Smooth muscle cell (in vitro differentiated cells): ENCODE data around the gene EFHB. TPM values are rescaled to one million over a fixed set of nuclear protein-coding genes. Genes with fewer than 3 reads are reported as not detected.
"Not testable (repeated sequence)": the region's sequence is repeated elsewhere in the genome, so short reads cannot be mapped to it uniquely, and the experiment has no call there.

Experiments used
- DNase-seq: peaks from one replicate; lab custom pipeline; 2025; ENCODE audit not compliant: unreplicated experiment; lab: John Stamatoyannopoulos, UW
- H2AFZ ChIP-seq: fragments of 200-600 bp; sonication (generic); 2 replicates; pipeline ENCODE4 v1.6.0; 2016; ENCODE audit warnings: antibody characterized with exemption, low read depth, mild to moderate bottlenecking
- H3F3A ChIP-seq: fragments of 200-600 bp; sonication (generic); 2 replicates; pipeline ENCODE4 v1.6.0; 2017; ENCODE audit warnings: antibody characterized with exemption, low read depth
- H3K27ac ChIP-seq: fragments of 200-600 bp; sonication (generic); 2 replicates; pipeline ENCODE4 v1.5.1; 2016; ENCODE audit warnings: low read depth, mild to moderate bottlenecking
- H3K27me3 ChIP-seq: fragments of 200-600 bp; sonication (generic); 2 replicates; pipeline ENCODE4 v1.6.1; 2016; ENCODE audit warnings: low read depth, mild to moderate bottlenecking
- H3K36me3 ChIP-seq: fragments of 200-600 bp; sonication (generic); 2 replicates; pipeline ENCODE4 v1.5.1; 2016; ENCODE audit warnings: low read depth
- H3K4me1 ChIP-seq: fragments of 200-600 bp; sonication (generic); 2 replicates; pipeline ENCODE4 v1.5.1; 2016; ENCODE audit warnings: low read depth
- H3K4me2 ChIP-seq: fragments of 200-600 bp; sonication (generic); 2 replicates; pipeline ENCODE4 v1.6.0; 2016; ENCODE audit warnings: mild to moderate bottlenecking
- H3K4me3 ChIP-seq: fragments of 200-600 bp; sonication (generic); 2 replicates; pipeline ENCODE4 v1.5.1; 2016; ENCODE audit warnings: mild to moderate bottlenecking
- H3K79me2 ChIP-seq: fragments of 200-600 bp; sonication (generic); 2 replicates; pipeline ENCODE4 v1.6.0; 2016; ENCODE audit warnings: low read depth, mild to moderate bottlenecking
- H3K9ac ChIP-seq: fragments of 200-600 bp; sonication (generic); 2 replicates; pipeline ENCODE4 v1.6.0; 2016; ENCODE audit warnings: low read depth
- H3K9me3 ChIP-seq: fragments of 200-600 bp; sonication (generic); replicated peaks from 2 replicates; pipeline ENCODE4 v1.5.1; 2016; ENCODE audit warnings: low read depth
- H4K20me1 ChIP-seq: fragments of 200-600 bp; sonication (generic); 2 replicates; pipeline ENCODE4 v1.6.0; 2016; ENCODE audit warnings: low read depth
- WGBS: methylation state at CpG from one replicate; pipeline ENCODE4 v1.1.7; 2016; ENCODE audit warnings: low lambda C conversion rate; 5-methylcytosine and 5-hydroxymethylcytosine counted together
- polyA plus RNA-seq: library from polyadenylated mRNA; unstranded; fragments of >200 nt; fragmentation: Nextera tagmentation; extraction: Ambion mirVana; gene quantifications from 2 replicates; pipeline ENCODE4 v1.2.1, GENCODE V29; 2016
- total RNA-seq: library from RNA; depleted of rRNA; stranded (reverse); fragments of >200 nt; gene quantifications from 2 replicates; pipeline ENCODE4 v1.2.3, GENCODE V29; 2014
- TF ChIP-seq, protein P1 (sequence below): fragments of 200-600 bp; sonication (generic); IDR thresholded peaks from 2 replicates; pipeline ENCODE4 v1.5.1; 2017; ENCODE audit warnings: borderline replicate concordance, mild to moderate bottlenecking, antibody characterized with exemption; ENCODE audit not compliant: insufficient read depth, poor library complexity, severe bottlenecking

The EFHB gene
- total and polyA plus RNA-seq, 2 experiments from 2014 or later, result 0.18 to 1.3 TPM

DNA sequence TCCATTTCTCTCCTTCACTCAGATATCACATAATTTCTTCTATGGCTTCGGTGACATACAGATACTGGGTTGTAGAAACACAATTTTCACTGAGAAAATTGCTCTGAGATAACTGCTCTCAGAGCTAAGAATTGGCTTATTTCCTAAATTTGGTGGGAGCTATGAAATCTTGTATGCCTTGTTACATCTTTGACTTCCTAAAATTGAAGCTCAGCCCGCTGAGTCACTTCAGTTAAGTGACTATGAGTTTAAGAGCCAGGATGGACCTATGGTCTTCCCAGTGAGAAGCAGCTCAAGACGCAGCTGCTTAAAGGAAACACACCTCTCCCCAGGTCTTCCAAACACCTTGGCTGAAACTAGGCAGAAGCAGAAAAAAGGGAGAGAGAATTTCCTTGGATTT is 56.4 kb downstream of the EFHB start:
- Histone ChIP-seq H4K20me1 (no peaks in the 10 kb centered on the region), H3K27me3 (no peaks in the 10 kb centered on the region), H3K4me3 (no peak overlapping the region), H3K4me1 (no peaks in the 10 kb centered on the region), H3K9me3 (no peaks in the 10 kb centered on the region), H3K9ac (no peak overlapping the region), H3K79me2 (no peaks in the 10 kb centered on the region), H2AFZ (no peak overlapping the region), H3K36me3 (no peaks in the 10 kb centered on the region), H3F3A (no peaks in the 10 kb centered on the region), H3K4me2 (no peak overlapping the region), H3K27ac (no peak overlapping the region)
- 89% methylated on average over 3 of the region's 3 CpGs for WGBS
- DNase-seq, result no peak
- TF ChIP-seq, protein P1, sequence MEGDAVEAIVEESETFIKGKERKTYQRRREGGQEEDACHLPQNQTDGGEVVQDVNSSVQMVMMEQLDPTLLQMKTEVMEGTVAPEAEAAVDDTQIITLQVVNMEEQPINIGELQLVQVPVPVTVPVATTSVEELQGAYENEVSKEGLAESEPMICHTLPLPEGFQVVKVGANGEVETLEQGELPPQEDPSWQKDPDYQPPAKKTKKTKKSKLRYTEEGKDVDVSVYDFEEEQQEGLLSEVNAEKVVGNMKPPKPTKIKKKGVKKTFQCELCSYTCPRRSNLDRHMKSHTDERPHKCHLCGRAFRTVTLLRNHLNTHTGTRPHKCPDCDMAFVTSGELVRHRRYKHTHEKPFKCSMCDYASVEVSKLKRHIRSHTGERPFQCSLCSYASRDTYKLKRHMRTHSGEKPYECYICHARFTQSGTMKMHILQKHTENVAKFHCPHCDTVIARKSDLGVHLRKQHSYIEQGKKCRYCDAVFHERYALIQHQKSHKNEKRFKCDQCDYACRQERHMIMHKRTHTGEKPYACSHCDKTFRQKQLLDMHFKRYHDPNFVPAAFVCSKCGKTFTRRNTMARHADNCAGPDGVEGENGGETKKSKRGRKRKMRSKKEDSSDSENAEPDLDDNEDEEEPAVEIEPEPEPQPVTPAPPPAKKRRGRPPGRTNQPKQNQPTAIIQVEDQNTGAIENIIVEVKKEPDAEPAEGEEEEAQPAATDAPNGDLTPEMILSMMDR, result no peak

DNA sequence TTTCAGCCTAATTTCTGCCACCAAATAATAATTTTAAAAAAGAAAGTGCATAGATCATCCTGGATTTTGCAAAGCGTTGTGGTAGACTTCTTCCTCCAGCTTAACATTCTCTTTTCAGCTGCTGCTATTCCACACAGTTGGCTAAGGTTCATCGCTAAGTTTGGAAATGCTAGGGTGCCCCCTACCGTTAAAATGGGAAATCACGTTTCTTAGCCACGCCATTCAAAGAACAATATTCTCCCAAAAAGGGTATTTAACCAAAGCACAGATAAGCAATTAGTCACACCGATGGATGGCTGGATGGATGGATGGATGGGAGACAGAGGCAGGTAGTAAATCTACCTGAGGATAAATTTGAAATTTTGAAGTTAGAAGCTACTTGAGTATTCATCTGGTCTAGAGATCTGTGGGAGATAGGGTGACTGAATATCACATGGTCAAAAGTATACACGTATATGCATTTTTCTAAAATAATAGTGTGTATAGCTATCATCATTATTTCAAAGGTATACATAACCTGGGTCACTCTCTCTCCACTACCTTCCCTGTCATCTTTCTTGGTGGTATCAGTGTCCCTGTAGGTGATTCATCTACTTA is 67.2 kb downstream of the EFHB start:
- no peaks in the 10 kb centered on the region for H3K79me2 ChIP-seq
- H3K27ac ChIP-seq, result no peak overlapping the region
- TF ChIP-seq, protein P1, result peak; percentile 80
- H3K9me3 ChIP-seq, result no peaks in the 10 kb centered on the region
- H2AFZ ChIP-seq, result no peak overlapping the region
- 18% methylated on average over 7 of the region's 7 CpGs for WGBS
- H4K20me1 ChIP-seq, result no peaks in the 10 kb centered on the region
- H3K9ac ChIP-seq, result no peak overlapping the region
- H3K4me2 ChIP-seq, result no peak overlapping the region
- no peaks in the 10 kb centered on the region for H3K4me1 ChIP-seq
- no peaks in the 10 kb centered on the region for H3F3A ChIP-seq
- H3K27me3 ChIP-seq, result peaks cover 3% of the 10 kb centered on the region
- DNase-seq, result peak; percentile 8
- H3K36me3 ChIP-seq, result no peaks in the 10 kb centered on the region
- no peak overlapping the region for H3K4me3 ChIP-seq

DNA sequence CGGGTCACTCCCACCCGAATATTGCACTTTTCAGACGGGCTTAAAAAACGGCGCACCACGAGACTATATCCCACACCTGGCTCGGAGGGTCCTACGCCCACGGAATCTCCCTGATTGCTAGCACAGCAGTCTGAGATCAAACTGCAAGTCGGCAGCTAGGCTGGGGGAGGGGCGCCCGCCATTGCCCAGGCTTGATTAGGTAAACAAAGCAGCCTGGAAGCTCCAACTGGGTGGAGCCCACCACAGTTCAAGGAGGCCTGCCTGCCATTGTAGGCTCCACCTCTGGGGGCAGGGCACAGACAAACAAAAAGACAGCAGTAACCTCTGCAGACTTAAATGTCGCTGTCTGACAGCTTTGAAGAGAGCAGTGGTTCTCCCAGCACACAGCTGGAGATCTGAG is 78.7 kb downstream of the EFHB start:
- not testable (repeated sequence) for H4K20me1 ChIP-seq, H3K4me1 ChIP-seq, H3K27ac ChIP-seq, H3K36me3 ChIP-seq, H3K9ac ChIP-seq, H3K9me3 ChIP-seq, H3K4me2 ChIP-seq, H3K4me3 ChIP-seq, H2AFZ ChIP-seq, H3K27me3 ChIP-seq, H3F3A ChIP-seq, H3K79me2 ChIP-seq, DNase-seq
- 42% methylated on average over 12 of the region's 13 CpGs for WGBS

DNA sequence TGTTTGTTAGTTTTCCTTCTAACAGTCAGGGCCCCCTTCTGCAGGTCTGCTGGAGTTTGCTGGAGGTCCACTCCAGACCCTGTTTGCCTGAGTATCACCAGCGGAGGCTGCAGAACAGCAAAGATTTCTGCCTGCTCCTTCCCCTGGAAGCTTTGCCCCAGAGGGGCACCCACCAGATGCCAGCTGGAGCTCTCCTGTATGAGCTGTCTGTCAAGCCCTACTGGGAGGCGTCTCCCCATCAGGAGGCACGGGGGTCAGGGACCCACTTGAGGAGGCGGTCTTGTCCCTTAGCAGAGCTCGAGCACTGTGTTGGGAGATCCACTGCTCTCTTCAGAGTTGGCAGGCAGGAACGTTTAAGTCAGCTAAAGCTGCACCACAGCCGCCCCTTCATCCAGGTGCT is 87.4 kb downstream of the EFHB start:
- not testable (repeated sequence) for H3K36me3 ChIP-seq, H3F3A ChIP-seq, H3K27ac ChIP-seq, DNase-seq, H3K4me2 ChIP-seq, H3K79me2 ChIP-seq, H4K20me1 ChIP-seq, H3K4me1 ChIP-seq, H3K4me3 ChIP-seq, H3K27me3 ChIP-seq, H3K9me3 ChIP-seq, H2AFZ ChIP-seq, H3K9ac ChIP-seq
- 87% methylated on average over 7 of the region's 7 CpGs for WGBS

Other genes starting within 250 kb of the EFHB start
- gene RAB5A, start 12.9 kb upstream of the EFHB start, total RNA-seq, result 127 and 161 TPM in 2 replicates
- 92.2 and 99.1 TPM in 2 replicates for gene RAB5A, start 12.9 kb upstream of the EFHB start, polyA plus RNA-seq
- not detected in 2 replicates for gene PP2D1, start 78.0 kb upstream of the EFHB start, total RNA-seq
- 0.40 and 0.91 TPM in 2 replicates for gene PP2D1, start 78.0 kb upstream of the EFHB start, polyA plus RNA-seq
- gene KAT2B, start 106.2 kb upstream of the EFHB start, total RNA-seq, result 4.9 and 6.5 TPM in 2 replicates
- 0.14 and 1.1 TPM in 2 replicates for gene KAT2B, start 106.2 kb upstream of the EFHB start, polyA plus RNA-seq